ENCODE results near the gene SLC16A4. TPM values are rescaled to one million over a fixed set of nuclear protein-coding genes. Genes with fewer than 3 reads are reported as not detected.
"Not testable (repeated sequence)": the region's sequence is repeated elsewhere in the genome, so short reads cannot be mapped to it uniquely, and the experiment has no call there.

Gene SLC16A4
- total RNA-seq, 2 donors from 2014 or later: 3.6 TPM

GRCh38 chr1:110409316-110409715, 18.5 kb upstream of the SLC16A4 start:
- peaks cover 19% of the 10 kb centered on the region for H3K4me1 ChIP-seq
- H3K27ac ChIP-seq: no peak overlapping the region
- H3K36me3 ChIP-seq (replicated peaks in 1 of 2; ENCODE audit: insufficient read depth in 1 of 2, low read depth in 2 of 2): peaks cover 0 to under 1% of the 10 kb centered on the region in 2 donors
- WGBS, 2 donors: 87 to 89% methylated on average over 6 of the region's 6 CpGs
- H3K27me3 ChIP-seq: no peaks in the 10 kb centered on the region
- ATAC-seq (no peak), DNase-seq (no peak)
- intact Hi-C loops (cut with DNase I): no loop called here
- no peaks in the 10 kb centered on the region for H3K9me3 ChIP-seq
- H3K4me3 ChIP-seq: no peak overlapping the region
- TF ChIP-seq POLR2A (IDR thresholded peaks at IDR 0.05): no peak
- TF ChIP-seq CTCF (IDR thresholded peaks at IDR 0.05): no peak

- no peaks in the 10 kb centered on the region for H3K27me3 ChIP-seq
- no peak overlapping the region for H3K27ac ChIP-seq
- H3K9me3 ChIP-seq: no peaks in the 10 kb centered on the region
- H3K36me3 ChIP-seq (replicated peaks in 1 of 2; ENCODE audit: insufficient read depth in 1 of 2, low read depth in 2 of 2): peaks cover 0 to 3% of the 10 kb centered on the region in 2 donors
- TF ChIP-seq POLR2A (IDR thresholded peaks at IDR 0.05) (no peak), CTCF (IDR thresholded peaks at IDR 0.05) (no peak)
- WGBS, 2 donors: 85 to 87% methylated on average over 8 of the region's 8 CpGs
- intact Hi-C loops (cut with DNase I): no loop called here
- ATAC-seq (no peak), DNase-seq (no peak)
- no peak overlapping the region for H3K4me3 ChIP-seq
- peaks cover 19% of the 10 kb centered on the region for H3K4me1 ChIP-seq
Measured at GRCh38 chr1:110408488-110408887, 17.7 kb upstream of the SLC16A4 start.

GRCh38 chr1:110407260-110408210, 16.7 kb upstream of the SLC16A4 start, which contains the start of gene LAMTOR5:
LAMTOR5 (minus strand) TSS chr1:110407694; CDS start chr1:110407620, 74 bp downstream.
- intact Hi-C loops (cut with DNase I): no loop called here
- TF ChIP-seq CTCF (IDR thresholded peaks at IDR 0.05) (peak in 3 of 7 experiments; percentile 10 to 41 (median 14)), POLR2A (IDR thresholded peaks at IDR 0.05) (peak; percentile 73 to 91 (median 90))
- Histone ChIP-seq H3K27ac (peak within 1 kb of the TSS; percentile 86 to 91 (median 90)), H3K9me3 (no peaks in the 10 kb centered on the region), H3K4me3 (peak within 1 kb of the TSS; percentile 63 to 97), H3K27me3 (no peaks in the 10 kb centered on the region), H3K4me1 (peaks cover 19% of the 10 kb centered on the region), H3K36me3 (replicated peaks in 1 of 2; ENCODE audit: insufficient read depth in 1 of 2, low read depth in 2 of 2) (peaks cover under 1 to 7% of the 10 kb centered on the region in 2 donors)
- ATAC-seq (peak; percentile 97), DNase-seq (peak; percentile 90 to 95 (median 93))
- WGBS, 2 donors: 0% methylated on average over 36 to 68 of the region's 76 CpGs

GRCh38 chr1:110406407-110406806, 15.6 kb upstream of the SLC16A4 start:
- DNase-seq; intact Hi-C loops (cut with DNase I); H3K27me3 ChIP-seq; ATAC-seq; H3K9me3 ChIP-seq: not testable (repeated sequence)
- WGBS, 2 donors: 60 to 65% methylated on average over 15 of the region's 15 CpGs
- Histone ChIP-seq H3K4me1 (peaks cover 19% of the 10 kb centered on the region), H3K4me3 (peak overlapping the region in 1 of 2 donors; percentile 63), H3K27ac (peak overlapping the region in 2 of 4 donors; percentile 7 to 91), H3K36me3 (replicated peaks in 1 of 2; ENCODE audit: insufficient read depth in 1 of 2, low read depth in 2 of 2) (peaks cover 6 to 18% of the 10 kb centered on the region in 2 donors)

- TF ChIP-seq CTCF (IDR thresholded peaks at IDR 0.05): no peak
- no peak for TF ChIP-seq POLR2A (IDR thresholded peaks at IDR 0.05)
- intact Hi-C loops (cut with DNase I): no loop called here
- DNase-seq (no peak), ATAC-seq (no peak)
- Histone ChIP-seq H3K4me1 (peaks cover 19% of the 10 kb centered on the region), H3K36me3 (replicated peaks in 1 of 2; ENCODE audit: insufficient read depth in 1 of 2, low read depth in 2 of 2) (peaks cover 6 to 31% of the 10 kb centered on the region in 2 donors), H3K9me3 (no peaks in the 10 kb centered on the region), H3K27me3 (no peaks in the 10 kb centered on the region), H3K4me3 (no peak overlapping the region), H3K27ac (no peak overlapping the region)
- WGBS, 2 donors: 59 to 60% methylated on average over 4 of the region's 4 CpGs
Measured at GRCh38 chr1:110404401-110404800, 13.6 kb upstream of the SLC16A4 start.

All from body of pancreas (tissue), 4 donors.